WTC11 (cell line): Measurements from ENCODE around the gene BAIAP2L2. TPM values are rescaled to one million over a fixed set of nuclear protein-coding genes. Genes with fewer than 3 reads are reported as not detected.

Source experiments
- ATAC-seq: fragments of 200-7000 bp; cut with Tn5 transposase; 2 replicates; pipeline ENCODE4 v1.10.0; 2021; ENCODE audit warnings: mild to moderate bottlenecking, moderate library complexity
- CTCF ChIA-PET: fragments of 300-600 bp; sonication (Branson Sonifier 250); formaldehyde crosslinking; loops from one replicate; lab custom pipeline; 2021; ENCODE audit warnings: antibody characterized with exemption; lab: Charles Lee
- POLR2A ChIA-PET: fragments of 350-600 bp; sonication (Branson Sonifier 250); formaldehyde crosslinking; loops from one replicate; lab custom pipeline; 2021; ENCODE audit warnings: antibody characterized with exemption; lab: Charles Lee
- DNase-seq: peaks from one replicate; pipeline ENCODE4 v3.0.0; 2021; ENCODE audit warnings: low spot score
- H3K27ac Mint-ChIP-seq: 2 replicates; pipeline ENCODE4 v1.8.0; 2021; ENCODE audit warnings: mixed read lengths
- H3K27me3 Mint-ChIP-seq: 2 replicates; pipeline ENCODE4 v1.8.0; 2021; ENCODE audit warnings: low read depth, mild to moderate bottlenecking, moderate library complexity, mixed read lengths
- H3K36me3 Mint-ChIP-seq: 2 replicates; pipeline ENCODE4 v1.8.0; 2021; ENCODE audit warnings: mixed read lengths
- H3K4me1 Mint-ChIP-seq: 2 replicates; pipeline ENCODE4 v1.8.0; 2022; ENCODE audit warnings: mixed read lengths
- H3K4me3 Mint-ChIP-seq: 2 replicates; pipeline ENCODE4 v1.8.0; 2021; ENCODE audit warnings: mild to moderate bottlenecking, moderate library complexity, mixed read lengths
- H3K9me3 Mint-ChIP-seq: 2 replicates; pipeline ENCODE4 v1.8.0; 2021; ENCODE audit warnings: mixed read lengths
- CDX4 ChIP-seq: fragments of 250-450 bp; sonication (Bioruptor Pico); IDR thresholded peaks from 2 replicates; pipeline ENCODE4 v1.9.0; 2021; ENCODE audit warnings: moderate library complexity, mild to moderate bottlenecking, inconsistent platforms, borderline replicate concordance
- CREM ChIP-seq: sonication (generic); formaldehyde crosslinking; IDR thresholded peaks from 2 replicates; pipeline ENCODE4 v1.8.1; 2022; ENCODE audit warnings: mild to moderate bottlenecking, missing genetic modification reagents, moderate library complexity
- CTCF ChIP-seq: fragments of 200-600 bp; IDR thresholded peaks from 2 replicates; pipeline ENCODE4 v1.8.0; 2022; ENCODE audit warnings: antibody characterized with exemption
- EMX1 ChIP-seq: fragments of 250-450 bp; sonication (Bioruptor Pico); IDR thresholded peaks from 2 replicates; pipeline ENCODE4 v1.8.0; 2021; ENCODE audit warnings: mild to moderate bottlenecking
- FOXP1 ChIP-seq: sonication (generic); formaldehyde crosslinking; IDR thresholded peaks from 2 replicates; pipeline ENCODE4 v1.8.0; 2022; ENCODE audit warnings: missing genetic modification reagents, mild to moderate bottlenecking, moderate library complexity, borderline replicate concordance
- GABPB1 ChIP-seq: sonication (generic); formaldehyde crosslinking; IDR thresholded peaks from 2 replicates; pipeline ENCODE4 v1.8.1; 2023; ENCODE audit warnings: mild to moderate bottlenecking, missing genetic modification reagents
- JAZF1 ChIP-seq: fragments of 250-450 bp; sonication (Bioruptor Pico); IDR thresholded peaks from 2 replicates; pipeline ENCODE4 v1.9.0; 2021; ENCODE audit warnings: moderate library complexity, mild to moderate bottlenecking, inconsistent platforms
- MAX ChIP-seq: sonication (generic); formaldehyde crosslinking; IDR thresholded peaks from 2 replicates; pipeline ENCODE4 v1.8.0; 2022; ENCODE audit warnings: mild to moderate bottlenecking, missing genetic modification reagents
- MYBL2 ChIP-seq: sonication (generic); formaldehyde crosslinking; IDR thresholded peaks from 2 replicates; pipeline ENCODE4 v1.8.1; 2023; ENCODE audit warnings: mild to moderate bottlenecking, moderate library complexity, missing genetic modification reagents
- PRRX2 ChIP-seq: fragments of 250-450 bp; sonication (Bioruptor Pico); IDR thresholded peaks from 2 replicates; pipeline ENCODE4 v1.8.0; 2021; ENCODE audit warnings: mild to moderate bottlenecking
- SMAD4 ChIP-seq: sonication (generic); formaldehyde crosslinking; IDR thresholded peaks from 2 replicates; pipeline ENCODE4 v1.8.0; 2022; ENCODE audit warnings: mild to moderate bottlenecking, missing genetic modification reagents
- ZNF232 ChIP-seq: sonication (generic); formaldehyde crosslinking; IDR thresholded peaks from 2 replicates; pipeline ENCODE4 v1.8.0; 2022; ENCODE audit warnings: mild to moderate bottlenecking, missing genetic modification reagents
- ZNF396 ChIP-seq: fragments of 250-450 bp; sonication (Bioruptor Pico); IDR thresholded peaks from 2 replicates; pipeline ENCODE4 v1.8.0; 2021; ENCODE audit warnings: mild to moderate bottlenecking, moderate library complexity, borderline replicate concordance
- total RNA-seq: library from RNA; stranded (reverse); gene quantifications from 3 replicates; pipeline ENCODE4 v1.2.3, GENCODE V29; 2021
- TF ChIP-seq, protein P1 (sequence below): sonication (generic); formaldehyde crosslinking; IDR thresholded peaks from 2 replicates; pipeline ENCODE4 v1.8.1; 2022; ENCODE audit warnings: mild to moderate bottlenecking, missing genetic modification reagents, moderate library complexity, borderline replicate concordance
- TF ChIP-seq, protein P2 (sequence below): sonication (generic); formaldehyde crosslinking; IDR thresholded peaks from 2 replicates; pipeline ENCODE4 v1.8.1; 2023; ENCODE audit warnings: mild to moderate bottlenecking, missing genetic modification reagents, moderate library complexity
- TF ChIP-seq, protein P3 (sequence below): sonication (generic); formaldehyde crosslinking; IDR thresholded peaks from 2 replicates; pipeline ENCODE4 v1.8.1; 2023; ENCODE audit warnings: mild to moderate bottlenecking, missing genetic modification reagents, borderline replicate concordance
- TF ChIP-seq, protein P4 (sequence below): fragments of 250-450 bp; sonication (Bioruptor Pico); IDR thresholded peaks from 2 replicates; pipeline ENCODE4 v1.9.0; 2021; ENCODE audit warnings: mild to moderate bottlenecking, borderline replicate concordance
- TF ChIP-seq, protein P5 (sequence below): sonication (generic); formaldehyde crosslinking; IDR thresholded peaks from 2 replicates; pipeline ENCODE4 v1.8.1; 2022; ENCODE audit warnings: missing genetic modification reagents, borderline replicate concordance

The BAIAP2L2 gene
- total RNA-seq, 1 experiment from 2014 or later: 3.0 TPM

DNA sequence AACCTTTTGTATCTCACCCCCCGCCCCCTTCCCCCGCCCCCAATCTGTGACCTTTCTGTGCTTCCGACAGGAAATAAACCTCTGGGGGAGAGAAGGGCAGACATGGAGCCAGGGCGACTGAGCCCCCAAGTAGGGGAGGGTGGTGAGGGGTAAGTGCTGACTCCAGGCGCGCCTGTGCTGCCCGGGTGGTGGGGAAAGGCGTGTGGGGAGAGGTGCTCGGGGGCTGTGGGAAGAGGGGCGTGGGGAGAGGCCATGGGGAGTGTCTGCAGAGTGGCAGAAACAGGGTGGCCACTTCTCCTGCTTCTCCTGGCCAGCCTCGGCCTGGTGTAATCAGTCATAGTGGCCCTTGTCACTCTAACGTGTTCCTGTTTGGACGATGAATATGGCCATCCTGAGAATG, 34.5 kb downstream of the BAIAP2L2 start:
- POLR2A ChIA-PET: interaction anchor here (1.2 kb wide), 1 partner anchor 22 kb away, joined by 3 read pairs; no protein-coding TSS in a partner anchor
- Mint-ChIP-seq H3K9me3 (no peaks in the 10 kb centered on the region), H3K27me3 (peaks cover 12% of the 10 kb centered on the region), H3K4me3 (no peak overlapping the region), H3K27ac (no peak overlapping the region), H3K36me3 (peaks cover 2% of the 10 kb centered on the region), H3K4me1 (peaks cover 2% of the 10 kb centered on the region; the same call in 1 of the 2 replicates)
- CTCF ChIA-PET: interaction anchor here (3.4 kb wide), 1 partner anchor 22 kb away, joined by 41 read pairs; no protein-coding TSS in a partner anchor
- DNase-seq: no peak
- ATAC-seq: no peak
- TF ChIP-seq, protein P1, sequence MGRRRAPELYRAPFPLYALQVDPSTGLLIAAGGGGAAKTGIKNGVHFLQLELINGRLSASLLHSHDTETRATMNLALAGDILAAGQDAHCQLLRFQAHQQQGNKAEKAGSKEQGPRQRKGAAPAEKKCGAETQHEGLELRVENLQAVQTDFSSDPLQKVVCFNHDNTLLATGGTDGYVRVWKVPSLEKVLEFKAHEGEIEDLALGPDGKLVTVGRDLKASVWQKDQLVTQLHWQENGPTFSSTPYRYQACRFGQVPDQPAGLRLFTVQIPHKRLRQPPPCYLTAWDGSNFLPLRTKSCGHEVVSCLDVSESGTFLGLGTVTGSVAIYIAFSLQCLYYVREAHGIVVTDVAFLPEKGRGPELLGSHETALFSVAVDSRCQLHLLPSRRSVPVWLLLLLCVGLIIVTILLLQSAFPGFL (CRISPR knock-in tag): no peak
- no peak for TF ChIP-seq CREM (CRISPR knock-in tag)
- TF ChIP-seq, protein P2, sequence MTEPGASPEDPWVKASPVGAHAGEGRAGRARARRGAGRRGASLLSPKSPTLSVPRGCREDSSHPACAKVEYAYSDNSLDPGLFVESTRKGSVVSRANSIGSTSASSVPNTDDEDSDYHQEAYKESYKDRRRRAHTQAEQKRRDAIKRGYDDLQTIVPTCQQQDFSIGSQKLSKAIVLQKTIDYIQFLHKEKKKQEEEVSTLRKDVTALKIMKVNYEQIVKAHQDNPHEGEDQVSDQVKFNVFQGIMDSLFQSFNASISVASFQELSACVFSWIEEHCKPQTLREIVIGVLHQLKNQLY (CRISPR knock-in tag): no peak
- no peak for TF ChIP-seq JAZF1
- TF ChIP-seq PRRX2: no peak
- TF ChIP-seq SMAD4 (CRISPR knock-in tag): no peak
- TF ChIP-seq ZNF396 (CRISPR knock-in tag): no peak
- TF ChIP-seq, protein P3, sequence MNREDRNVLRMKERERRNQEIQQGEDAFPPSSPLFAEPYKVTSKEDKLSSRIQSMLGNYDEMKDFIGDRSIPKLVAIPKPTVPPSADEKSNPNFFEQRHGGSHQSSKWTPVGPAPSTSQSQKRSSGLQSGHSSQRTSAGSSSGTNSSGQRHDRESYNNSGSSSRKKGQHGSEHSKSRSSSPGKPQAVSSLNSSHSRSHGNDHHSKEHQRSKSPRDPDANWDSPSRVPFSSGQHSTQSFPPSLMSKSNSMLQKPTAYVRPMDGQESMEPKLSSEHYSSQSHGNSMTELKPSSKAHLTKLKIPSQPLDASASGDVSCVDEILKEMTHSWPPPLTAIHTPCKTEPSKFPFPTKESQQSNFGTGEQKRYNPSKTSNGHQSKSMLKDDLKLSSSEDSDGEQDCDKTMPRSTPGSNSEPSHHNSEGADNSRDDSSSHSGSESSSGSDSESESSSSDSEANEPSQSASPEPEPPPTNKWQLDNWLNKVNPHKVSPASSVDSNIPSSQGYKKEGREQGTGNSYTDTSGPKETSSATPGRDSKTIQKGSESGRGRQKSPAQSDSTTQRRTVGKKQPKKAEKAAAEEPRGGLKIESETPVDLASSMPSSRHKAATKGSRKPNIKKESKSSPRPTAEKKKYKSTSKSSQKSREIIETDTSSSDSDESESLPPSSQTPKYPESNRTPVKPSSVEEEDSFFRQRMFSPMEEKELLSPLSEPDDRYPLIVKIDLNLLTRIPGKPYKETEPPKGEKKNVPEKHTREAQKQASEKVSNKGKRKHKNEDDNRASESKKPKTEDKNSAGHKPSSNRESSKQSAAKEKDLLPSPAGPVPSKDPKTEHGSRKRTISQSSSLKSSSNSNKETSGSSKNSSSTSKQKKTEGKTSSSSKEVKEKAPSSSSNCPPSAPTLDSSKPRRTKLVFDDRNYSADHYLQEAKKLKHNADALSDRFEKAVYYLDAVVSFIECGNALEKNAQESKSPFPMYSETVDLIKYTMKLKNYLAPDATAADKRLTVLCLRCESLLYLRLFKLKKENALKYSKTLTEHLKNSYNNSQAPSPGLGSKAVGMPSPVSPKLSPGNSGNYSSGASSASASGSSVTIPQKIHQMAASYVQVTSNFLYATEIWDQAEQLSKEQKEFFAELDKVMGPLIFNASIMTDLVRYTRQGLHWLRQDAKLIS (CRISPR knock-in tag): no peak
- no peak for TF ChIP-seq GABPB1 (CRISPR knock-in tag)
- no peak for TF ChIP-seq EMX1 (CRISPR knock-in tag)
- no peak for TF ChIP-seq MYBL2 (CRISPR knock-in tag)
- TF ChIP-seq ZNF232 (CRISPR knock-in tag): no peak
- TF ChIP-seq MAX (CRISPR knock-in tag): no peak
- no peak for TF ChIP-seq CTCF

- ATAC-seq: no peak
- no peak for DNase-seq
- Mint-ChIP-seq H3K4me3 (no peak overlapping the region), H3K4me1 (peaks cover 2% of the 10 kb centered on the region; the same call in 1 of the 2 replicates), H3K27ac (no peak overlapping the region), H3K9me3 (no peaks in the 10 kb centered on the region), H3K27me3 (peaks cover 7% of the 10 kb centered on the region), H3K36me3 (peaks cover 2% of the 10 kb centered on the region)
- POLR2A ChIA-PET: interaction anchor here (1.2 kb wide), 1 partner anchor 22 kb away, joined by 3 read pairs; no protein-coding TSS in a partner anchor
- CTCF ChIA-PET: interaction anchor here (0.5 to 3.4 kb wide), 5 partner anchors 9 to 74 kb away, joined by 4 to 41 read pairs (median 12); no protein-coding TSS in a partner anchor
- no peak for TF ChIP-seq CDX4 (CRISPR knock-in tag)
- no peak for TF ChIP-seq FOXP1 (CRISPR knock-in tag)
- no peak for TF ChIP-seq GABPB1 (CRISPR knock-in tag)
- TF ChIP-seq, protein P4, sequence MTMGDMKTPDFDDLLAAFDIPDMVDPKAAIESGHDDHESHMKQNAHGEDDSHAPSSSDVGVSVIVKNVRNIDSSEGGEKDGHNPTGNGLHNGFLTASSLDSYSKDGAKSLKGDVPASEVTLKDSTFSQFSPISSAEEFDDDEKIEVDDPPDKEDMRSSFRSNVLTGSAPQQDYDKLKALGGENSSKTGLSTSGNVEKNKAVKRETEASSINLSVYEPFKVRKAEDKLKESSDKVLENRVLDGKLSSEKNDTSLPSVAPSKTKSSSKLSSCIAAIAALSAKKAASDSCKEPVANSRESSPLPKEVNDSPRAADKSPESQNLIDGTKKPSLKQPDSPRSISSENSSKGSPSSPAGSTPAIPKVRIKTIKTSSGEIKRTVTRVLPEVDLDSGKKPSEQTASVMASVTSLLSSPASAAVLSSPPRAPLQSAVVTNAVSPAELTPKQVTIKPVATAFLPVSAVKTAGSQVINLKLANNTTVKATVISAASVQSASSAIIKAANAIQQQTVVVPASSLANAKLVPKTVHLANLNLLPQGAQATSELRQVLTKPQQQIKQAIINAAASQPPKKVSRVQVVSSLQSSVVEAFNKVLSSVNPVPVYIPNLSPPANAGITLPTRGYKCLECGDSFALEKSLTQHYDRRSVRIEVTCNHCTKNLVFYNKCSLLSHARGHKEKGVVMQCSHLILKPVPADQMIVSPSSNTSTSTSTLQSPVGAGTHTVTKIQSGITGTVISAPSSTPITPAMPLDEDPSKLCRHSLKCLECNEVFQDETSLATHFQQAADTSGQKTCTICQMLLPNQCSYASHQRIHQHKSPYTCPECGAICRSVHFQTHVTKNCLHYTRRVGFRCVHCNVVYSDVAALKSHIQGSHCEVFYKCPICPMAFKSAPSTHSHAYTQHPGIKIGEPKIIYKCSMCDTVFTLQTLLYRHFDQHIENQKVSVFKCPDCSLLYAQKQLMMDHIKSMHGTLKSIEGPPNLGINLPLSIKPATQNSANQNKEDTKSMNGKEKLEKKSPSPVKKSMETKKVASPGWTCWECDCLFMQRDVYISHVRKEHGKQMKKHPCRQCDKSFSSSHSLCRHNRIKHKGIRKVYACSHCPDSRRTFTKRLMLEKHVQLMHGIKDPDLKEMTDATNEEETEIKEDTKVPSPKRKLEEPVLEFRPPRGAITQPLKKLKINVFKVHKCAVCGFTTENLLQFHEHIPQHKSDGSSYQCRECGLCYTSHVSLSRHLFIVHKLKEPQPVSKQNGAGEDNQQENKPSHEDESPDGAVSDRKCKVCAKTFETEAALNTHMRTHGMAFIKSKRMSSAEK: no peak
- TF ChIP-seq, protein P5, sequence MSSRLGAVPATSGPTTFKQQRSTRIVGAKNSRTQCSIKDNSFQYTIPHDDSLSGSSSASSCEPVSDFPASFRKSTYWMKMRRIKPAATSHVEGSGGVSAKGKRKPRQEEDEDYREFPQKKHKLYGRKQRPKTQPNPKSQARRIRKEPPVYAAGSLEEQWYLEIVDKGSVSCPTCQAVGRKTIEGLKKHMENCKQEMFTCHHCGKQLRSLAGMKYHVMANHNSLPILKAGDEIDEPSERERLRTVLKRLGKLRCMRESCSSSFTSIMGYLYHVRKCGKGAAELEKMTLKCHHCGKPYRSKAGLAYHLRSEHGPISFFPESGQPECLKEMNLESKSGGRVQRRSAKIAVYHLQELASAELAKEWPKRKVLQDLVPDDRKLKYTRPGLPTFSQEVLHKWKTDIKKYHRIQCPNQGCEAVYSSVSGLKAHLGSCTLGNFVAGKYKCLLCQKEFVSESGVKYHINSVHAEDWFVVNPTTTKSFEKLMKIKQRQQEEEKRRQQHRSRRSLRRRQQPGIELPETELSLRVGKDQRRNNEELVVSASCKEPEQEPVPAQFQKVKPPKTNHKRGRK: no peak
These were observed 35.2 kb downstream of the BAIAP2L2 start for GRCh38 chr22:38075105-38075825.
